HG02852 (cell line): ENCODE data around the gene BFSP2.

Experiments used
- ATAC-seq: cut with Tn5 transposase; IDR thresholded peaks from one replicate; pipeline ENCODE4 v1.9.1; 2021; ENCODE audit warnings: mild to moderate bottlenecking, moderate library complexity; ENCODE audit not compliant: unreplicated experiment

BFSP2 gene, protein sequence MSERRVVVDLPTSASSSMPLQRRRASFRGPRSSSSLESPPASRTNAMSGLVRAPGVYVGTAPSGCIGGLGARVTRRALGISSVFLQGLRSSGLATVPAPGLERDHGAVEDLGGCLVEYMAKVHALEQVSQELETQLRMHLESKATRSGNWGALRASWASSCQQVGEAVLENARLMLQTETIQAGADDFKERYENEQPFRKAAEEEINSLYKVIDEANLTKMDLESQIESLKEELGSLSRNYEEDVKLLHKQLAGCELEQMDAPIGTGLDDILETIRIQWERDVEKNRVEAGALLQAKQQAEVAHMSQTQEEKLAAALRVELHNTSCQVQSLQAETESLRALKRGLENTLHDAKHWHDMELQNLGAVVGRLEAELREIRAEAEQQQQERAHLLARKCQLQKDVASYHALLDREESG

DNA sequence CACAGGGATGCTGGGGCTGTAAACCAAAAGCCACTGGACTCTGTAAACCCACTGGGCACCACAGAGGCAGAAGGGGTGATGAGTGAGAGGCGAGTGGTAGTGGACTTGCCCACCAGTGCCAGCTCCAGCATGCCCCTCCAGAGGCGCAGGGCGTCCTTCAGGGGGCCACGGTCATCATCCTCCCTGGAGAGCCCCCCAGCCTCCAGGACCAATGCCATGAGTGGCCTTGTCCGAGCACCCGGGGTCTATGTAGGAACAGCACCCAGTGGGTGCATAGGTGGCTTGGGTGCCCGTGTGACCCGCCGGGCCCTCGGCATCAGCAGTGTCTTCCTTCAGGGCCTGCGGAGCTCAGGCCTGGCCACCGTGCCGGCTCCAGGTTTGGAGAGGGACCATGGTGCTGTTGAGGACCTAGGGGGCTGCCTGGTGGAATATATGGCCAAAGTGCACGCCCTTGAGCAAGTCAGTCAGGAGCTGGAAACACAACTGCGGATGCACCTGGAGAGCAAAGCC, at the start of gene BFSP2:
Gene BFSP2 (plus strand): TSS at position 51 of the 510 bp plus-strand sequence. CDS start 28 bp downstream, at position 79.
- no peak for ATAC-seq

DNA sequence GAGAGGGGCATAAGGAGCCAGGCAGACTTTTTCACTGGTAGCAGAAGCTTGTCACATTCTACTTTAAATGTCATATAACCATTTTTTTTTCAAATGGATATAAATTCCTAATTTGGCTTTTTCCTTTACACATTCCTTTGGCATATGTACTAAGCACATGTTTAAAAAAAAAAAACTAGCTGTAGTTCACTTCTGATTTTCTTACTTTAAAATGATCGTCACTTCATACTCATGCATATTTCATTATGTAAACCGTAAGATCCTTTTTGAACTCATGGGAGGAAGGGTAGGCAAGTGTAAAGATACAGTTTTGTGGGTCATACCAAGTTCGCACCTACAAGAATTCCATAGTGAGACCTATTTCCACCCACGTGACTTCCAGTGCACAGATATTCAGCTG, 45.1 kb upstream of the BFSP2 start:
- ATAC-seq, result no peak

DNA sequence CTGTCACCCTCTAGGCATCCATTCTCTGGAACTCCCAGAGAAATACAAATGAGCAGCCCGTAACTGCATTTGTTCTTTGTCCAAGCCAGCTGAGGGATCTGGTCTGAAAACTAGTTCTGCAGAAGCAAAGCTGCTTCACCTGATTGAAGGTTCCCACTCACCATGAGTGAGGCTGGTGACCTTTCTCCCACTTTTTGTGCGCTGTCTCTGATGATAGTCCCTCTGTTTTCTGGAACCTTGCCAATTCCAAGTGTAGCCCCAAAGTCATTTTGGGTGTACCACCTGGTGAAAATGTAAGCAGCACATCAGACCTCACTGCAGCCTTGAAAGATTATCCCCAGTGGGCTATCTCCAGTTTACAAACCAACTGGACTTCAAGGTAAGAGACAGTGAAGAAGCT, 39.4 kb upstream of the BFSP2 start:
- no peak for ATAC-seq

DNA sequence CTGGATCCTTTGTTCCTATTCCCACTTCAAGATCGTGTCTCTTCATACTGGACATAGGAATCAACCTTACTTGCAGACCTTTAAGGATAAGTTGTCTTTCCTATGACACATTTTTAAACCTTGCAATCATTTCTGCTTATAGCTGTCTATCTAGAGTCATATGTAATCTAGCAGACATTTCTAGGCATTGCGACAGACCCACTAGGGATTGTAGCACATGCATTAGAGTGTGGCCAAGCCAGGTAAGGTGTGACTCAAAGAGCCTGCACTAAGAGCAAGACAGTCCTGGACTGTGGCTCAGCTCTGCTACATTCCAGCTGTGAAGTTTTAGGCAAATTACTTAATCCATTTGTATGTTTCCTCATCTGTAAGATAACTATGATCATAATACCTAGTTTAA, 38.8 kb upstream of the BFSP2 start:
- ATAC-seq, result no peak

DNA sequence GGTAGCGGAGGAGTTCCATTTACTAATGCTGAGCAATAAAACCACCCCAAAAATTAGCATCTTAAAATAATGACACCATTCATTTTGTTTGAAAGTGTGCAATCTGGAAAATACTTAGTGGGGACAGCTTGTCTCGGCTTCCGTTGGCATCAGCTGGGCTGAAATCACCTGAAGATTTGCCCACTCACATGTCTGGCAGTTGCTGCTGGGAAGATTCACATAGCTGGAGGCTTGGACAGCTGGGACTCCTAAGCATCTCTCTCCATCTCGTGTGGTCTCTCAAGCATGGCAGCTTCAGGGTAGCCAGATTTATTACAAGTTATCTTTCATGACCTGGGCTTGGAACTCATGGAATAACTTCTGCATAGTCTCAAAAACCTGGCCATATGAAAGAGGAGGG, 38.4 kb upstream of the BFSP2 start:
- no peak for ATAC-seq

DNA sequence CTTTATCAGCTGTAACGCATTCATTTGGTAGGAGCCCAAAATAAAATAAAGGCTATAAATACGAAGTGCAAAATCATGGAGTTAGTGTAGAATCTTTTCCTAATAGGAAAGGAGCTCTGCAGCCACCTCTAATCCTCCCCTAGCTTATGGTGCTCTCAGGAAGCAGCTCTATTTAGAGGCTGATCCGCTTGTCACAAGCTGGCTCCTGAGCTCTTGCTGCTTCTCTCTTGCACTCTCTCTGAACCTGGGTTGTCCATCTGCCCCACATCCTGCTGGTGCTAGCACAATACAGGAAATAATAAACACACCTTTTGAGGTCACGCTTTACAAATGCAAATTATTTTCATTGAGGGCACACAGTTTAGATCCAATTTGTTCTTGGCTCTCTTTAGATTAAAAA, 37.3 kb upstream of the BFSP2 start:
- ATAC-seq, result no peak

DNA sequence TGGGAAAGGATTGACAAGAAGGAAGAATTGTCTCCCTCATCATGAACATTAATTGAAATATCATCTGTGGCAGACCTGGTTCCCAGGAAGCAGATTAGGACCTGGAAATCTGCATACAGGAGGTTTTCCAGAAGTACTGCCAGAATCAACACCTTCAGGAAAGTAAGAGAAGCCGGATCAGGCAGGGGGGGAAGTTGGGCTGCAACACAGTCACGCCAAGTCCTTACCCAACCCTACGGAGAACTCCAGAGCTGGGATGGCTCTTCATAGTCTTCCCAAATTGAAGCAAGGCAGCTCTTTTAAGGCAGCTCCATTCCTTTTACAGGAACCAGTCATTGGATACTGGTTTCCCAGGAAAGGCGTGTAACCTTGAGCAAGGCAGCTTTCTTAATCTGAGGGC, 35.2 kb upstream of the BFSP2 start:
- ATAC-seq, result no peak

DNA sequence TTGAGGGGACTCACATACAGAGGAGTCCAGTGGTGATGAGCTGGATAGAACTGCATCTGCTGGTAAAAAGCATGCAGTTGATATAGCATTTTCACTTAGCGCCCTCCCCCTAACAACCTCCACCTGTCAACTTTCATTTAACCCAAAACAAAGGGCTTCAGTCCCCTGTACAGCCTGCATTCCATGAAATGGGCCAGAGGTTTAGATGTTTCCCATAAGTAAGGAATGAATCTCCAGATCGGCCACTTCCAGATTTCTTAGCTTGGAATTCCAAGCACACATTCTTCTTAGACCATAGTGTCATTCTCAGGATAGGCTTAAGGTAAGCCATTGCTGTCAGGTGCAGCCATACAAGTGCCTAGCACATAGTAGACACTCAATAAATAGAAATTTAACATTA, 32.9 kb upstream of the BFSP2 start:
- no peak for ATAC-seq

DNA sequence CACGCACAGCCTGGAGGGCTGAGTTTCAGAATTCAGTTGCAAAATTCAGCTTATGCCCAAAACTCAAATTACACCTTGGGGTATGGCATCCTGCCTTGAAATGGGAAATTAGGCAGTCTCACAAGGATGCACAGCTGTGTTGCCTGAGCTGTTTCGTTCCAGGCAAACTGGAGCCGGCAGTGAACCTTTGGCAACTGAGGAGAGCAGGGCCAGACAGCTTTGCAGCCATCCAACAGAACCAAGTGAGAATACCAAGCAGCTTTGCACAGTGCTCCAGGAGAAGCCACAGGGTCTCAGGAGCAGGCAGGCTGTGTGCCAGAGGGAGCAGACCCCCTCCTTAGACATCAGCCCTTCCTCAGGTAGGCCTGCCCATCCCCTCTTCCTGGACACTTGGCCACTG, 32.5 kb upstream of the BFSP2 start:
- ATAC-seq, result no peak

DNA sequence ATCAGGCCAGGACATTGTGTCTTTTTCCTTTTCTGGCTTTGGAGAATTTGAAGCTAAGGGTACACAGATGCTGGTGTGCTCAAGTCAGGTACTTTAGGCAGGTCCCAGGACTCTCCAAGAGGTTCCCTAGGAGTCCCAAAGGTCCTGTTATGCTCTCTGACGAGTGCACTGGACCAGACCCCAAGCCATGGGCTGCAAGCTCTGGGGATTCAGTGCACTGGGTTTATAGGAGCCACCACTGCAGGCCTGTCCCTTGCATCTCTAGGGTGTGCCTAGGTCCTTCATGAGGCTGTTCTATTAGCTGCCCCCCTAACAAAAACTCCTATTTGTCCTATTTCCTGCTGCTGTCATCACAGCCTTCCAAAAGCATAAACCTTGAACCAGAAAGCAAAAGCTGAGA, 31.9 kb upstream of the BFSP2 start:
- ATAC-seq, result no peak

DNA sequence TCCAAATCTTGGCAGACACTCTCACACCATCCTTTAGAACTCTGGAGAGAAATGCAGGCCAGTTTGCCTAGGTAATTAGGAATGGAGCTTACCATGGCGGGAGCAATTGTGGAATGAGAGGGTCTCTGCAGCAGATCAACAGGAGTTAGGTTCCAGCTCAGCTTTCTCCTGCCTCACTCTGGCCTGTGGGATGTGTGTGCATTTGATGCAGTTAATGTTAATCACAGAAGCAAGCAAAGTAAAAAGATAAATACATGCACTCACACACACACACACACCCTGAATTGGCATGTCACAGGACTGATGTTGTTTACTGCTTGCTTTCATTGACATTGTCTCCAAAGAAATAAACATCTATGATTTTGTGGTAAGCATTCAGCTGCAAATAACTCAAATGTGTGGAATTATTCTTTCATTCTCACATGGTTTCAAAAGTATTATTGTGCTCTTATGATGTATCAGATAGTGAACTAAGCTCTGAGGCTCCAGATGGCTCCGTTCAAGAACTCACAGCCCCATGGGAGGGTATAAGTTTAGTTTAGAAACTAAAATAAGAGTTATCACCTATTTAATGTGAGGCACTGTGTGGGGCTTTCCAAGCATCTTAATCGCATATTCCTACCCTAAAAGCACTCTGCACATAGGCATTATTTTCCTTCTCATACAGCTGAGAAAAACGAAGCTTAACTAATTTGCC, 31.3 kb upstream of the BFSP2 start:
- no peak for ATAC-seq

DNA sequence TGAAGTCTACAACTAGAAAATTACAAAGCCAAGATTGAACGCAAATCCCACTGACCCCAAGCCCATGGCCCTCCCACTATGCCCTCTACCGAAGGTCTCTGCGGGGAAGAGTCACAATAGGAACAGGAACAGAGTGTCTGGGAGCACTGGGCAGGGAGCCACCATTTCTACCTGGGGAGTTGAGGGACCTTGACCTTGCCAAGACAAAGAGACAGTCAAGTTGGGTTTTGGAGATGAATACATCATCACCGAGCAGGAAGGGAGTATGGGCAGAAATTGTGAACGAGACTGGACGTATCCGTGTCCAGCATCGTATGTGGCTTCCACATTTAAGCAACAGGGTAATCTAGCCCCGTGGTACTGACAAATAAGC, 30.8 kb upstream of the BFSP2 start:
- no peak for ATAC-seq

DNA sequence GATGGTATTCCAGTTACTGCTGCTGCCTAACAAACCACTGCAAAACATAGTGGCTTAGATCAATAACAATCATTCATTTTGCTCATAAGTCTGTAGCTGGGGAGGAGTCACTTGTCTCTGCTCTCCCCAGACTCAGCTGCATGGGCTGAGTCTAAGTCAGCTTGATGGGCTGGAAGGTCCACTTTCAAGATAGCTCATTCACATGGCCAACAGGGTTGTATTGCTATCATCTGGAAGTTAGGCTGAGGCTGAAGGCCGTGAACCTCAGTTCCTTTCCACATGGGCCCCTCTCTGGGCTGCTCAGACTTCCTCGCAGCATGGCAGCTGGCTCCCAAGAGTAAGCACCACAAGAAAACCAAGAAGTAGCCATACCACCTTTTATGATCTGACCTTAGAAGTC, 28.7 kb upstream of the BFSP2 start:
- ATAC-seq, result no peak

DNA sequence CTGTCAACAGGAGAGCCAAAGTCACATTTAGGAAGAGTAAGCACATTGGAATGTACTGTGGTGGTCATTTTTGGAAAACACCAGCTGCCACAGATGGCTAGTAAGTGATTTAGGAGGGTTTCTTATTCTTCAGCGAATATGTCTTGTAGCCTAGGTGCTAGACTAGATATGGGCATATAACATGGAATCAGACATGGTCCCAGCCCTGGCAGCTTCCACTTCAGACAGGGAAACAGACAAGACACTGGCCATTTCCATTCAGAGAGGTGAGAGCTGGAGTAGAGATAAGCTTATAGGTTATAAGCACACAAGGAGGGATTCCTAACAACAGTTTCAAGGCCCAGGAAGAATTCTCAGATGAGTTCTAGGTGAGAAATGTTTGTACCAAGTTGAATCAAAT, 28.2 kb upstream of the BFSP2 start:
- ATAC-seq, result no peak

DNA sequence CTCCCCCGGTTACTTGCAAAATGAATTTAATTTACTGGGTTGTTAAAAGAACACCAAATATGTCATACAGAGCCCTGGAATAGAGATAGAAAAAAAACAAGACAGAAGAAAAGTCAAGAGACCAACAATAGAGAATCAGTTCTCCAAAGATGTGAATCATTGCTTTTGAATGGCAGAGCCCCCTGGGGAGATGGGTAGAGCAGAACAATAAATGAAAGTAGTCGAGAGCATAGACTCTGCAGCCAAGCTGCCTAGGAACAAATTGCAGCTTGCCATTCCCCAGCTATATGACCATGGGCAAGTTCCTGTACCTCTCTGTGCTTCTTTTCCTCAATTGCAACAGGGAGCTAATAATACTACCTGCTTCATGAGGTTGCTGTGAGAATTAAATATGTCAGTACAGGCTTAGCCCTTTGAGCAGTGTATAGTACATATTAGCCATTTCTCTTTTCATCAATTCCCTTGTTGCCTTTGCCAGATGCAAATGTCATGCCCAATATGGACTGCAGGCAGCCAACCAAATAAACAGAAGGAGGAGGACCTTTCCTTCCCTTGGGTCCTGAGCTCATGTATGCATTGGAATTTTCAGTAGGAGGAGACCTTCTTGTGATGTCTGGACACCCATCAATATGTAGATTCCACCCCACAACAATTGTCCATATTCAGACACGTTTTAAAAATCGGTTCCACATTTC, 25.0 kb upstream of the BFSP2 start:
- no peak for ATAC-seq

DNA sequence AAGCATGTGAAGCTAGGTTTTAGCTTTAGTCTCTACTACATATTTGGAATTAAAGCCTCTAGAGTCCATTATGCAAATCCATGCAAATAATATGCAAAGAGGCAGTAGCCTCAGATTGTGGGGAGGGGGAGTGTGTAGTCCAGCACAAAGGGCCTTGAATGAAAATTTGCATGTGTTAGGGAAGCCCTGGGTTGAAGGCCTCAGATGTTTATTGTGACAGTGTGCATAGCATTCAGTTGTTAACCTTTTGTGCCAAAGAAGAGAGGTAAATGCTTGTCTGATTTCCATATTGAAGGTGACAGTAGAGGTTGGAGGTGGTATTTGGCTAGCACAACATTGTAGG, 24.5 kb upstream of the BFSP2 start:
- no peak for ATAC-seq

DNA sequence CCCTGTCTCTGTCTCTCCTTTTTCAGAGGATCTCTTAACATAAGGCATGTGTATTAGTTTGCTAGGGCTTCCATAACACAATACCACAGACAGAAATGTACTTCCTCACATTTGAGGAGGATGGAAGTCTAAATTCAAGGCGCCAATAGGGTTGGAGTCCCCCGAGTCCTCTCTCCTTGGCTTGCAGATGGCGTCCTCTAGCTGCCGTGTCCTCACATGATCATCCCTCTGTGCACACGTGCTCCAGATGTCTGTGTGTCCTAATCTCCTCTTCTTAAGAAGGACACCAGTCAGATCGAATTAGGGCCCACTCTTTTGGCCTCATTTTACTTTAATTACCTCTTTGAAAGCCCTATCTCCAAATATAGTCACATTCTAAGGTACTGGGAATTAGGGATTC, 23.0 kb upstream of the BFSP2 start:
- no peak for ATAC-seq

DNA sequence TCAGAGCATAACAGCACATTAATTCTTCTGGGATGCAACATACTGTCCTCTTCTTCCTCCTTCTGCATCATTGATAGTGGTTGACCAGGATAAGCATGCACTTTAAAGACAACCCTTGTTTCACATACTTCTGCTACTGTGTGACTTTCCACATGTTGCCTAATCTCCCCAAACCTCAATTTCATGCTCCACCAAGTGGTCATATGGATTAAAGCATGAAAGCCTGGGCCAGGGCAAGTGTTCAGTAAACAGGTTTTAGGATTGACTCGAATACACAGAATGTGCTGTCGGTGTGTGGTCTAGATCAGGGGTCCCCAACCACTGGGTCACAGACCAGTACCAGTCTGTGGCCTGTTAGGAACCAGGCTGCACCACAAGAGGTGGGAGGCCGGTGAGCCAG, 22.5 kb upstream of the BFSP2 start:
- ATAC-seq, result no peak

DNA sequence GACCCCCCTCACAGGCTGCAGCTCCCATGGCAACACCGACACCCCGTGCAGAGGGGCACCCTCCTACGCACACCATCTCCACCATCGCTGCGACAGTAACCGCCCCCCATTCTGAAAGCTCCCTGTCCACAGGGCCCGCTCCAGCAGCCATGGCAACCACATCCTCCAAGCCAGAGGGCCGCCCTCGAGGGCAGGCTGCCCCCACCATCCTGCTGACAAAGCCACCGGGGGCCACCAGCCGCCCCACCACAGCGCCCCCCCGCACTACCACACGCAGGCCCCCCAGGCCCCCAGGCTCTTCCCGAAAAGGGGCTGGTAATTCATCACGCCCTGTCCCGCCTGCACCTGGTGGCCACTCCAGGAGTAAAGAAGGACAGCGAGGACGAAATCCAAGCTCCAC, 19.9 kb upstream of the BFSP2 start:
- ATAC-seq, result no peak

DNA sequence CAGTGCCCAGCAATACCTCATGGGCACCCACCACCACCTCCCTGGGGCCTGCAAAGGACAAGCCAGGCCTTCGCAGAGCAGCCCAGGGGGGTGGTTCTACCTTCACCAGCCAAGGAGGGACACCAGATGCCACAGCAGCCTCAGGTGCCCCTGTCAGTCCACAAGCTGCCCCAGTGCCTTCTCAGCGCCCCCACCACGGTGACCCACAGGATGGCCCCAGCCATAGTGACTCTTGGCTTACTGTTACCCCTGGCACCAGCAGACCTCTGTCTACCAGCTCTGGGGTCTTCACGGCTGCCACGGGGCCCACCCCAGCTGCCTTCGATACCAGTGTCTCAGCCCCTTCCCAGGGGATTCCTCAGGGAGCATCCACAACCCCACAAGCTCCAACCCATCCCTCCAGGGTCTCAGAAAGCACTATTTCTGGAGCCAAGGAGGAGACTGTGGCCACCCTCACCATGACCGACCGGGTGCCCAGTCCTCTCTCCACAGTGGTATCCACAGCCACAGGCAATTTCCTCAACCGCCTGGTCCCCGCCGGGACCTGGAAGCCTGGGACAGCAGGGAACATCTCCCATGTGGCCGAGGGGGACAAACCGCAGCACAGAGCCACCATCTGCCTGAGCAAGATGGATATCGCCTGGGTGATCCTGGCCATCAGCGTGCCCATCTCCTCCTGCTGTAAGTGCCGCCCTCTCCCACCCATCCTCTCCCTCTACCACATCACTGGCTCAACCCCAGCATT, 19.2 kb upstream of the BFSP2 start:
- ATAC-seq, result no peak
